MM.1S (cell line): ENCODE results near the gene FCGR1A.
"Not testable (repeated sequence)": the region's sequence is repeated elsewhere in the genome, so short reads cannot be mapped to it uniquely, and the experiment has no call there.

Experiments
- CTCF ChIP-seq: fragments of 300-600 bp; sonication (generic); IDR thresholded peaks from 2 replicates; pipeline ENCODE4 v1.5.1; 2016; ENCODE audit warnings: antibody characterized with exemption, low read length, mixed read lengths
- EZH2 ChIP-seq: fragments of 300-600 bp; sonication (generic); optimal IDR thresholded peaks from 2 replicates; pipeline ENCODE3; 2017; ENCODE audit warnings: low read depth, mild to moderate bottlenecking, antibody characterized with exemption, low read length, mixed read lengths
- EZH2phosphoT487 ChIP-seq: fragments of 300-600 bp; sonication (generic); IDR thresholded peaks from 2 replicates; pipeline ENCODE4 v1.6.1; 2018; ENCODE audit warnings: antibody characterized with exemption, low read length

- TF ChIP-seq EZH2, CTCF, EZH2phosphoT487: not testable (repeated sequence)
Observed at GRCh38 chr1:149810697-149811405, 28.4 kb downstream of the FCGR1A start.
